MM.1S (cell line): ENCODE data around the gene DUSP7.

Experiments used
- DNase-seq: peaks from one replicate; pipeline ENCODE4 v3.0.0-alpha.2; 2015
- H2AFZ ChIP-seq: fragments of 300-600 bp; sonication (generic); 2 replicates; pipeline ENCODE4 v1.6.0; 2016; ENCODE audit warnings: antibody characterized with exemption, low read length
- H3F3A ChIP-seq: fragments of 300-600 bp; sonication (generic); 2 replicates; pipeline ENCODE4 v1.6.1; 2016; ENCODE audit warnings: mild to moderate bottlenecking, antibody characterized with exemption, low read length, moderate library complexity, mixed read lengths; ENCODE audit not compliant: insufficient read depth
- H3K27ac ChIP-seq: fragments of 300-600 bp; sonication (generic); 2 replicates; pipeline ENCODE4 v1.5.1; 2016; ENCODE audit warnings: mild to moderate bottlenecking, low read length
- H3K27me3 ChIP-seq: fragments of 300-600 bp; sonication (generic); replicated peaks from 2 replicates; pipeline ENCODE4 v1.6.0; 2016; ENCODE audit warnings: low read length; ENCODE audit not compliant: insufficient read depth
- H3K36me3 ChIP-seq: fragments of 300-600 bp; sonication (generic); replicated peaks from 2 replicates; pipeline ENCODE4 v1.6.1; 2016; ENCODE audit warnings: mild to moderate bottlenecking, low read length, mixed read lengths; ENCODE audit not compliant: insufficient read depth
- H3K4me1 ChIP-seq: fragments of 300-600 bp; sonication (generic); 2 replicates; pipeline ENCODE4 v1.6.1; 2016; ENCODE audit warnings: low read length, mixed read lengths
- H3K4me2 ChIP-seq: fragments of 300-600 bp; sonication (generic); 2 replicates; pipeline ENCODE4 v1.6.0; 2016; ENCODE audit warnings: low read depth, low read length
- H3K4me3 ChIP-seq: fragments of 300-600 bp; sonication (generic); 2 replicates; pipeline ENCODE4 v1.5.1; 2016; ENCODE audit warnings: low read length, mixed read lengths
- H3K79me2 ChIP-seq: fragments of 300-600 bp; sonication (generic); 2 replicates; pipeline ENCODE4 v1.6.1; 2016; ENCODE audit warnings: mixed run types, low read length, mixed read lengths
- H3K9ac ChIP-seq: fragments of 300-600 bp; sonication (generic); 2 replicates; pipeline ENCODE4 v1.6.1; 2016; ENCODE audit warnings: low read length, mixed read lengths
- H3K9me2 ChIP-seq: fragments of 300-600 bp; sonication (generic); replicated peaks from 2 replicates; pipeline ENCODE4 v1.6.1; 2016; ENCODE audit warnings: mild to moderate bottlenecking, low read length, mixed read lengths; ENCODE audit not compliant: insufficient read depth
- H3K9me3 ChIP-seq: fragments of 300-600 bp; sonication (generic); replicated peaks from 2 replicates; pipeline ENCODE4 v1.6.1; 2016; ENCODE audit warnings: mild to moderate bottlenecking, low read length, mixed read lengths; ENCODE audit not compliant: insufficient read depth
- H4K20me1 ChIP-seq: fragments of 300-600 bp; sonication (generic); 2 replicates; pipeline ENCODE4 v1.6.1; 2016; ENCODE audit warnings: mild to moderate bottlenecking, low read length, moderate library complexity, mixed read lengths; ENCODE audit not compliant: insufficient read depth
- EZH2 ChIP-seq: fragments of 300-600 bp; sonication (generic); optimal IDR thresholded peaks from 2 replicates; pipeline ENCODE3; 2017; ENCODE audit warnings: low read depth, mild to moderate bottlenecking, antibody characterized with exemption, low read length, mixed read lengths
- EZH2phosphoT487 ChIP-seq: fragments of 300-600 bp; sonication (generic); IDR thresholded peaks from 2 replicates; pipeline ENCODE4 v1.6.1; 2018; ENCODE audit warnings: antibody characterized with exemption, low read length
- TF ChIP-seq, protein P1 (sequence below): fragments of 300-600 bp; sonication (generic); IDR thresholded peaks from 2 replicates; pipeline ENCODE4 v1.5.1; 2016; ENCODE audit warnings: antibody characterized with exemption, low read length, mixed read lengths

Gene DUSP7

DNA sequence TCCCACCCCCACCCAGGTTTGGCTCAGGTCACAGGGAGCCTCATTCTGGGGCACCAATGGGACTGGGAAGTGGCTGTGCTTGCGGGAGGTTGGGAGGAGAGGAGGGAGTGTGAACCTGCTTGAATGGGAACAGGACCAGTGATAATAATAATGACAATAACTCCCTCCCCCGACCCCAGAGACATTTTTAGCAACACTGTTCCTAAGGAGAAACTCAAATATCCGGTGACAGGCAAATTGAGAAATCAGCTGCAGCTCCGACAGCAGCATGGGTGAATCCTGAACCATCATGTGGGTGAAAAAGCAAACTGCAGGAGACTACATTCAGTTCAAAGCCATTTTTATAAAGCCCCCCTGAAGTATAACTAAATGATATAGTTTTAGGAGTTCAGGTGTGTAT, 49.1 kb downstream of the DUSP7 start:
- no peaks in the 10 kb centered on the region for H3K9me2 ChIP-seq
- no peaks in the 10 kb centered on the region for H4K20me1 ChIP-seq
- H3K4me3 ChIP-seq, result no peak overlapping the region
- H3K4me2 ChIP-seq, result no peak overlapping the region
- H3K4me1 ChIP-seq, result no peaks in the 10 kb centered on the region
- no peak overlapping the region for H2AFZ ChIP-seq
- H3K27ac ChIP-seq, result no peak overlapping the region
- H3K9me3 ChIP-seq, result no peaks in the 10 kb centered on the region
- no peaks in the 10 kb centered on the region for H3F3A ChIP-seq
- DNase-seq, result no peak
- H3K27me3 ChIP-seq, result peaks cover 2% of the 10 kb centered on the region; the same call in 1 of the 2 replicates
- TF ChIP-seq, protein P1, sequence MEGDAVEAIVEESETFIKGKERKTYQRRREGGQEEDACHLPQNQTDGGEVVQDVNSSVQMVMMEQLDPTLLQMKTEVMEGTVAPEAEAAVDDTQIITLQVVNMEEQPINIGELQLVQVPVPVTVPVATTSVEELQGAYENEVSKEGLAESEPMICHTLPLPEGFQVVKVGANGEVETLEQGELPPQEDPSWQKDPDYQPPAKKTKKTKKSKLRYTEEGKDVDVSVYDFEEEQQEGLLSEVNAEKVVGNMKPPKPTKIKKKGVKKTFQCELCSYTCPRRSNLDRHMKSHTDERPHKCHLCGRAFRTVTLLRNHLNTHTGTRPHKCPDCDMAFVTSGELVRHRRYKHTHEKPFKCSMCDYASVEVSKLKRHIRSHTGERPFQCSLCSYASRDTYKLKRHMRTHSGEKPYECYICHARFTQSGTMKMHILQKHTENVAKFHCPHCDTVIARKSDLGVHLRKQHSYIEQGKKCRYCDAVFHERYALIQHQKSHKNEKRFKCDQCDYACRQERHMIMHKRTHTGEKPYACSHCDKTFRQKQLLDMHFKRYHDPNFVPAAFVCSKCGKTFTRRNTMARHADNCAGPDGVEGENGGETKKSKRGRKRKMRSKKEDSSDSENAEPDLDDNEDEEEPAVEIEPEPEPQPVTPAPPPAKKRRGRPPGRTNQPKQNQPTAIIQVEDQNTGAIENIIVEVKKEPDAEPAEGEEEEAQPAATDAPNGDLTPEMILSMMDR, result no peak
- TF ChIP-seq EZH2phosphoT487 (no peak), EZH2 (no peak)
- no peaks in the 10 kb centered on the region for H3K79me2 ChIP-seq
- no peak overlapping the region for H3K9ac ChIP-seq
- no peaks in the 10 kb centered on the region for H3K36me3 ChIP-seq

DNA sequence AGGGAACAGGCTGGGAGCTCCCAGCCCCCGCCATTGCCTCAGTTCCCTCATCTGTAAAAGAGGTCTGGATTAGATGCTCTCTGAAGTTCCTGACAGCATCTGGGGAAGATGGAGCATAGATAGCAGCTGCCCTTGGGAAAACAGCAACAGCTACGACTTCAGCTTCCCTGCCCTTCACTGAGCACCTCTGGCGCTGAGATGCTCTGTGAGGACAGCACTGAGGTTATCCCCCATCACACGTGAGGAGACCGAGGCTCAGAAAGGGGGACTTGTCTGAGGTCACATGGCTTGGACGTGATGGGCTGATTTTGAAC, 49.6 kb downstream of the DUSP7 start:
- Histone ChIP-seq H3K4me1 (no peaks in the 10 kb centered on the region), H2AFZ (no peak overlapping the region), H3F3A (no peaks in the 10 kb centered on the region), H3K4me2 (no peak overlapping the region), H3K79me2 (no peaks in the 10 kb centered on the region), H3K4me3 (no peak overlapping the region), H3K9me3 (no peaks in the 10 kb centered on the region), H4K20me1 (no peaks in the 10 kb centered on the region), H3K27ac (no peak overlapping the region), H3K9me2 (no peaks in the 10 kb centered on the region), H3K9ac (no peak overlapping the region), H3K36me3 (no peaks in the 10 kb centered on the region), H3K27me3 (peaks cover 2% of the 10 kb centered on the region; the same call in 1 of the 2 replicates)
- TF ChIP-seq, protein P1, result no peak
- TF ChIP-seq EZH2phosphoT487 (no peak), EZH2 (no peak)
- no peak for DNase-seq

DNA sequence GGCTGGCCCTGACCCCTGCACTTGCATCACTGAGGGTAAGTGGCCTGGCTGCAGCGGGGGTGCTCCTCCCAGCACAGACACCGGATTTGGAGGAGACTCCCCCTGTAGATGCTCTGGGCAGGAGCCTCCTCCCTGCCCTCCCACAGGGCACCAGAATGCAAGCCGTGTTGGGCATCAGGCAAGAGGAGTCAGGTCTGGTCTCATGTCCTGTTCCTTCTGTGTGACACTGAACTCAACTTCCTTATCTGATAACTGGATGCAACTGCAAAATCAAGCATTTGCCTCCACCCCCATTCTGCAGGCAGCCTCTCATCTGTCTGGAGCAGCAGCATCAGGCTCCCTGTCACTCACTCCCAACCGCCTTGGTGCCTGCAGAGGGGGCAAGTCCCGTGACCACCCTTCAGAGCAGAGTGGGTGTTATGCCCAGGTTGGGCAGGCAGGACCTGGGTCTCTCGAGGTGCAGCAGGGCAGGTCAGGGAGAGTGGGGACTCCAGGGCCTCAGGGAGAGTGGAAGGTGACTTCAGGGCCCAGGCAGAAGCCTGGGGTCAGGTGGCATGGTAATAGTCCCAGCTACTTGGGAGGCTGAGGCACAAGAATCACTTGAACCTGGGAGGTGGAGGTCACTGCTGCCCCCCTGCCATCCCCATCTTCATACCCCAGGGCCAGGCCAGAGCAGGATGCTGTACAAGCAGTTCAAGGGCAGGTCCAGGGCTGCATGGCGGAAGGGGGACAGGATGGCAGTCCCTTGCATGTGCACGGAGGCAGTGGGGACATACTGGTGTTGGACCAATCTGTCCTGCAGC, 50.2 kb downstream of the DUSP7 start:
- Histone ChIP-seq H3K9me3 (no peaks in the 10 kb centered on the region), H3K27me3 (peaks cover 2% of the 10 kb centered on the region; the same call in 1 of the 2 replicates), H3K4me3 (no peak overlapping the region), H3K4me2 (no peak overlapping the region), H3K4me1 (no peaks in the 10 kb centered on the region), H3K36me3 (no peaks in the 10 kb centered on the region), H3K9ac (no peak overlapping the region), H3K79me2 (no peaks in the 10 kb centered on the region), H3F3A (no peaks in the 10 kb centered on the region), H4K20me1 (no peaks in the 10 kb centered on the region), H2AFZ (no peak overlapping the region), H3K9me2 (no peaks in the 10 kb centered on the region), H3K27ac (no peak overlapping the region)
- no peak for TF ChIP-seq EZH2phosphoT487
- no peak for TF ChIP-seq EZH2
- TF ChIP-seq, protein P1, result no peak
- no peak for DNase-seq
